MM.1S (cell line): Measurements from ENCODE around the gene HADH.

Experiments
- CTCF ChIP-seq: fragments of 300-600 bp; sonication (generic); IDR thresholded peaks from 2 replicates; pipeline ENCODE4 v1.5.1; 2016; ENCODE audit warnings: antibody characterized with exemption, low read length, mixed read lengths
- EZH2 ChIP-seq: fragments of 300-600 bp; sonication (generic); optimal IDR thresholded peaks from 2 replicates; pipeline ENCODE3; 2017; ENCODE audit warnings: low read depth, mild to moderate bottlenecking, antibody characterized with exemption, low read length, mixed read lengths

GRCh38 chr4:108024878-108025165 is 35.1 kb downstream of the HADH start:
- TF ChIP-seq CTCF (no peak), EZH2 (no peak)
